Tibial nerve (tissue), 4 donors: ENCODE data around the gene ATP5ME.
"Not testable (repeated sequence)": the region's sequence is repeated elsewhere in the genome, so short reads cannot be mapped to it uniquely, and the experiment has no call there.

Experiments used
- EP300 ChIP-seq, 2 donors: sonication (generic); formaldehyde crosslinking; IDR thresholded peaks; one replicate each; pipeline ENCODE4 v1.6.1; 2017; ENCODE audit warnings: antibody characterized with exemption in 2 of 2, mild to moderate bottlenecking in 1 of 2
- POLR2A ChIP-seq, 2 donors: fragments of 450-650 bp; IDR thresholded peaks; one replicate each; pipeline ENCODE4 v1.6.1; 2017; ENCODE audit warnings: antibody characterized with exemption in 2 of 2, mild to moderate bottlenecking in 2 of 2, moderate library complexity in 2 of 2
- TF ChIP-seq, protein P1 (sequence below), 5 experiments: fragments of 200-600 bp in 3 of 5; fragments of 450-650 bp in 2 of 5; sonication (generic) in 3 of 5; IDR thresholded peaks; one replicate each; pipeline ENCODE4 v1.5.1; 2016 to 2019; ENCODE audit warnings: antibody characterized with exemption in 5 of 5, mild to moderate bottlenecking in 3 of 5, moderate library complexity in 2 of 5

DNA sequence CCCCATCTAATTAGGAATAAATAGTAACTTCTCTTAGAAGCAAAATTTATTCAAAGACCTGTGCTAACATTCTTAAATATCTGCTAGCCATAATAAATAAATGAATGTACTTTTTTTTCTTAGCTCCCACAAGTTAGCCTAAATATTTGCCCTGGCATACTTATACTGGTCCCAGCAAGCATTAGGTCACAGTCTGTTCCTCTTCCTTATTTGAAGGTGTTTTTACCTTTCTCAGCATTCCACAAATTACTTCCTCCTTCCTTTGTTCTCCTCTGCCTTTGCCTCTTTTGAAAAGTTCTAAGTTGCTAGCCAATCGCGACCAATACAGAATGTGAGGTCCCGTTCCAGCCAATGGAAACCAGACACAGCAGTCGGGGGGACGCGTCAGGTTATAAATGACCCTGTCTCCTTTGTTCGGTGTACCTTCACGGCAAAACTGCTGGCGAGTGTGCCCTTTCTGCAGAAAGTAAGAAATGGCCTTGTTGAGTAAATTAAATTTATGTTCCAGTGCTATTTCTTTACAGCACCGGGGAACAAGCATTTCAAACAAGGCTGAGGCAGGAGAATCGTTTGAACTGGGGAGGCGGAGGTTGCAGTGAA, 20.4 kb upstream of the ATP5ME start:
- TF ChIP-seq, protein P1, sequence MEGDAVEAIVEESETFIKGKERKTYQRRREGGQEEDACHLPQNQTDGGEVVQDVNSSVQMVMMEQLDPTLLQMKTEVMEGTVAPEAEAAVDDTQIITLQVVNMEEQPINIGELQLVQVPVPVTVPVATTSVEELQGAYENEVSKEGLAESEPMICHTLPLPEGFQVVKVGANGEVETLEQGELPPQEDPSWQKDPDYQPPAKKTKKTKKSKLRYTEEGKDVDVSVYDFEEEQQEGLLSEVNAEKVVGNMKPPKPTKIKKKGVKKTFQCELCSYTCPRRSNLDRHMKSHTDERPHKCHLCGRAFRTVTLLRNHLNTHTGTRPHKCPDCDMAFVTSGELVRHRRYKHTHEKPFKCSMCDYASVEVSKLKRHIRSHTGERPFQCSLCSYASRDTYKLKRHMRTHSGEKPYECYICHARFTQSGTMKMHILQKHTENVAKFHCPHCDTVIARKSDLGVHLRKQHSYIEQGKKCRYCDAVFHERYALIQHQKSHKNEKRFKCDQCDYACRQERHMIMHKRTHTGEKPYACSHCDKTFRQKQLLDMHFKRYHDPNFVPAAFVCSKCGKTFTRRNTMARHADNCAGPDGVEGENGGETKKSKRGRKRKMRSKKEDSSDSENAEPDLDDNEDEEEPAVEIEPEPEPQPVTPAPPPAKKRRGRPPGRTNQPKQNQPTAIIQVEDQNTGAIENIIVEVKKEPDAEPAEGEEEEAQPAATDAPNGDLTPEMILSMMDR (IDR thresholded peaks at IDR 0.05), result not testable (repeated sequence)
- TF ChIP-seq POLR2A, EP300 (IDR thresholded peaks at IDR 0.05): not testable (repeated sequence)
